OCI-LY1 (cell line): ENCODE data around the gene GSG1.

Experiments used
- CTCF ChIP-seq: fragments of 200-600 bp; sonication (generic), shearing (Covaris generic); IDR thresholded peaks from 2 replicates; pipeline ENCODE4 v1.5.1; 2017; ENCODE audit warnings: mild to moderate bottlenecking, antibody characterized with exemption, low read length, moderate library complexity, mixed read lengths
- EZH2 ChIP-seq: fragments of 200-600 bp; sonication (generic), shearing (Covaris generic); IDR thresholded peaks from 2 replicates; pipeline ENCODE4 v1.8.0; 2017; ENCODE audit warnings: borderline replicate concordance, mixed run types, mild to moderate bottlenecking, antibody characterized with exemption, low read length, moderate library complexity, mixed read lengths

- TF ChIP-seq EZH2 (no peak), CTCF (no peak)
Observed at GRCh38 chr12:13093848-13094220, 9.6 kb downstream of the GSG1 start.
